GM21515 (cell line): ENCODE results near the gene FUNDC1.
"Not testable (repeated sequence)": the region's sequence is repeated elsewhere in the genome, so short reads cannot be mapped to it uniquely, and the experiment has no call there.

Source experiments
- ATAC-seq: cut with Tn5 transposase; IDR thresholded peaks from one replicate; pipeline ENCODE4 v1.9.1; 2021; ENCODE audit not compliant: unreplicated experiment

The FUNDC1 gene

DNA sequence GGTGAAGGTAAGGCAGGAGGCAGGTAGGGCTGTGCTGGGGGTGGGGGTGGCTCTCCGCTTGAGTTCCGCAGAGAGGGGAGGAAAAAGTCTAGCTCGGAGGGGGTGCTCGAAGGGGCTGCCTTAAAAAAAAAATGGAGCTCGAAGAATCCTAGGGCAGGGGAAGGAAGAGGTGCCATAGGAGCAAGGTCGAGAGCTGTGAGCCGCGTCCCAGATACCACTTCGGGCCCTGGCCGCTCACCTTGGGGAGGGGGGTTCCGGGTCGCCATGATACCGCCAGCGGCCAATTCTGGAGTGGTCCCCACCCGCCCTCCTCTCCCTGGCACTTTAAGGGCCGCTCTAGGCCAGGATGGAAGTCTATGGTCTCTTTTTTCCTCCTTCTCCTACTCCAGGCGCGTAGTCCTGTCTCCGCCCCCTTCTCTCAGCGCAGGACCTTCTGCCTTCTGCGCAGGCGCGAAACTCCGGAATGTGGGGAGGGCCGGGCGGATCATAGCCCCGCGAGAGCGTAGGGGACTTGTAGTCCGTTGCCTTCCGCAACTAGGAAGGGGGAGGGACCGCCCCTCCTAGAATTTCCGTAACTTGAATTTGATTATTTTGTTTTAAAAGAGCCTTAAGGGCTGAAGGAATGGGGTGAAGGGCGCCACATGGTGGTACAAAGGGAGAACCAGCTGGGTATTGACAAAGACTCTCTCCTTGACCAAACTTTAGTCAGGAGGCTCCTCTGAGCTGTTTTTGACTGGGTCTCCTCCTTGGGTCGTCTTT is at the start of gene FUNDC1:
Gene FUNDC1, minus strand, starts transcription at position 293 of the 759 bp plus-strand sequence. Its CDS starts 27 bp downstream, at position 266.
- ATAC-seq = peak; percentile 98

DNA sequence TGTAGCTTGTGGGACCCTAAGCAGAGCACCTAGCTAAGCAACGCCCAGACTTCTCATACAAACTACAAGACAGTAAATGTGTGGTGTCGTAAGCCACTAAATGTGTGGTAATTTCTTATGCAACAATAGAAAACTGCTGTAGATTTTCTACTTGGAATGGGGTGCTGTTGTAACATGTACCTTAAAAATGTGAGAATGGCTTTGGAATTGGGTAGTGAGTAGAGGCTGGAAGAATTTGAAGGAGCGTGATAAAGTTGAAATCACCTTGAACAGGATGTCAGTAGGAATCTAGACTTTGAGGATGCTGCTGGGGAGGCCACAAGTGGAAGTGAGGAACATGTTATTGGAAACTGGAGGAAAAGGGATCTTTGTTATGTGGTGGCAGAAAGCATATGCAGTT is 43.2 kb upstream of the FUNDC1 start:
- ATAC-seq = no peak

GRCh38 chrX:44580466-44580865 is 37.8 kb upstream of the FUNDC1 start:
- no peak for ATAC-seq

GRCh38 chrX:44572340-44572938 is 29.8 kb upstream of the FUNDC1 start:
- ATAC-seq = no peak

GRCh38 chrX:44570522-44570921 is 27.9 kb upstream of the FUNDC1 start:
- ATAC-seq = no peak

DNA sequence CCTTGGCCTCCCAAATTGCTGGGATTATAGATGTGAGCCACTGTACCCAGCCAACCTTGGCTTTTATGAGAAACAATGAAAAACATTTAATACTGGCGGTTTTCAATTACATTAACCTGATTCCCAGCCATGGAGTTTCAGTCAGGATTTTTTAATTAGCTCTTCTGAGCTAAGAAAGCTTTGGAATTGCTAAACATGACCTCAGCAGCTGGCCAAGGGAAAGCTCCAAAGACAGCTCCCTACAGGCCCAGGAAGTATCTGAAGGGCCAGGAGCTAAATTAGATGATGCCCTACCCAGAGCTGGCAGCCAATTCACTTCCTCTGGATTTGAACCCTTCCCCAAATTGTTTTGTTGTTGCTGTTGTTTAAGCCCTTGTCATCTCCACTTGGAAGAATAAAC is 26.5 kb upstream of the FUNDC1 start:
- ATAC-seq = no peak

- ATAC-seq = no peak
Observed at GRCh38 chrX:44568196-44568595, 25.5 kb upstream of the FUNDC1 start.

DNA sequence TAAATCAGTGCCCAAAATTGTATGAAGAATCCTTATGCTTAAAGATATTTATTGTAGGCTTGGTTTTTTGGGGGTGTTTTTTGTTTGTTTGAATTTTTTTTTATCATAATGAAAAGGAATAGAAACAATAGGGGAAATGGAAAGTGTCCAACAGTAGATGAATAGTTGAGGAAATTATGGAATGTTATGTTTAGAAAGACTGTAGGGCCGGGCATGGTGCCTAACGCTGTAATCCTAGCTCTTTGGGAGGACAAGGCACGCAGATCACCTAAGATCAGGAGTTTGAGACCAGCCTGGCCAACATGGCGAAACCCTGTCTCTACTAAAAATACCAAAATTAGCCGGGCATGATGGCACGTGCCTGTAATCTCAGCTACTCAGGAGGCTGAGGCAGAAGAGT is 19.2 kb upstream of the FUNDC1 start:
- ATAC-seq = not testable (repeated sequence)

DNA sequence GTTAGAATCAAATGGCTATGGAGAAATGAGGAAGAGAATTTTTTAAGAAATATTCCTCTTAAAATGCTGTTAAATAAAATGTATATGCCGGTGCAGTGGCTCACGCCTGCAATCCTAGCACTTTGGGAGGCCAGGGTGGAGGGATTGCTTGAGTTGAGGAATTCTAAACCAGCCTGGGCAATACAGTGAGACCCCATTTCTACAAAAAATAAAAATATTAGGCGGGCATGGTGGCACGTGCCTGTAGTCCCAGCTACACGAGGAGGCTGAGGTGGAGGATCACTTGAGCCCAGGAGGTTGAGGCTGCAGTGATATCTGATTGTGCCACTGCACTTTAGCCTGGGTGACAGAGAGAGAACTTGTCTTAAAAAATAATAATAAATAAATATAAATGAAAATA is 7.9 kb upstream of the FUNDC1 start:
- no peak for ATAC-seq

DNA sequence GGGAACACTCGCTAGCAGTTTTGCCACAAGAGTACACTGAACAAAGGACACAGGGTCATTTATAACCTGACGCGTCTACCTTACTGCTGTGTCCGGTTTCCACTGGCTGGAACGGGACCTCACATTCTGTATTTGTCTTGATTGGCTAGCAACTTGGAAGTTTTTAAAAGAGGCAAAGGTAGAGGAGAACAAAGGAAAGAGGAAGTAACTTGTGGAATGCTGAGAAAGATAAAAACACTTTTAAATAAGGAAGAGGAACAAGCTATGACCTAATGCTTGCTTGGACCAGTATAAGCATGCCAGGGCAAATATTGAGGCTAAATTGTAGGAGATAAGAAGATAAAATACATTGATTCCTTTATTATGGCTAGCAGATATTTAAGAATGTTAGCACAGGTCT is 2.8 kb upstream of the FUNDC1 start:
- not testable (repeated sequence) for ATAC-seq

GRCh38 chrX:44544036-44544435 is 1.4 kb upstream of the FUNDC1 start:
- ATAC-seq = no peak

- no peak for ATAC-seq
Observed at GRCh38 chrX:44536198-44536597, 6.5 kb downstream of the FUNDC1 start.

GRCh38 chrX:44529310-44529709 is 13.3 kb downstream of the FUNDC1 start:
- ATAC-seq = no peak

DNA sequence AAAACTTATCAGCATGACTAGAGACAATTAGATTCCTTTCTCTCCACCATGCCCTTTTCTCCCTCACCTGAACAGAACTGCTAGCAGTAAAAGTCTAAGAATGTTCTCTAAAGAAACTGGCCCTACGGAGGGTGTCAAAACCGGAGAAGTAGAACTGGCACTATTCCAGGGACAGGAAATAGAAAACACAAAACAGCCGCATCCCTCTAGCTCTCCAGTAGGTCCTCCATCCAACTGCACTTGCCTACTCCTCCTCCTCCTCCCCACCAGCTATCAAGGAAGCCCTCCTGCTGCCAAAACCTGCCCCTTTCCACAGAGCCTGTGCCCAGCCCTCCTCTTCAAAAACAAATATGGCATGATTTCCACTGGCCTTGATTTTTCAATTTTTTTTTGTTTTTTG is 28.4 kb downstream of the FUNDC1 start:
- no peak for ATAC-seq

GRCh38 chrX:44507292-44507691 is 35.4 kb downstream of the FUNDC1 start:
- no peak for ATAC-seq

- no peak for ATAC-seq
Observed at GRCh38 chrX:44506678-44507077, 36.0 kb downstream of the FUNDC1 start.

- ATAC-seq = no peak
Observed at GRCh38 chrX:44503560-44503959, 39.1 kb downstream of the FUNDC1 start.

DNA sequence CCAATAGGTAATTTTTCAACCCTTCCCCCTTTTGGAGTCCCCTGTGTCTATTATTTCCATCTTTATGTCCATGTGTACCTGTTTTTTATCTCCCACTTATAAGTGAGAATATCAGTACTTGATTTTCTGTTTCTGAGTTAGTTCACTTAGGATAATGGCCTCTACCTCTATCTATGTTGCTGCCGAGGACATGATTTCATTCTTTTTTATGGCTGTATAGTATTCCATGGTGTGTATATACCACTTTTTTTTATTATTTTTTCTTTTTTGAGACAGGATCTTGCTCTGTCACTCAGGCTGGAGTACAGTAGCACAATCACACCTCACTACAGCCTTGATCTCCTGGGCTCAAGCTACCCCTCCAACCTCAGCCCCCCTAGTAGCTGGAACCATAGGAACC is 47.6 kb downstream of the FUNDC1 start:
- ATAC-seq = no peak

DNA sequence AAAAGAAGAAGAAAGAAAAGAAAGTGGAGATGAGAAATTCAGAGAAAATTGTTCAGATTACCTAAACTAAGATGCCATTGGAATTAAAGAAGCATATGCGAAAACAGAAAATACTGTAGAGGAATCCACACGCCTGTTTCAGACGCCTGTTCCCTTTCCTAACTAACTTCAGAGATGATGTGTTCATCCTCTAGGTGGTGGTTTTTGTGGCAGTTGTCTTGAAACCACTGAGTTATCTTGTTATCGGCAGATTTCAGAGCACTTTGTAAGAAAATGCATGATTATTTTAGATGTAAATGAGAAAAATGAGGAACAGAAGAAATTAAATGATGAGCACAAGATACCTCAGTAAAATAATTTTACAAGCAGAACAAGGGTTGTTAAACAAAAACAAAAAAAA is 48.3 kb downstream of the FUNDC1 start:
- no peak for ATAC-seq

DNA sequence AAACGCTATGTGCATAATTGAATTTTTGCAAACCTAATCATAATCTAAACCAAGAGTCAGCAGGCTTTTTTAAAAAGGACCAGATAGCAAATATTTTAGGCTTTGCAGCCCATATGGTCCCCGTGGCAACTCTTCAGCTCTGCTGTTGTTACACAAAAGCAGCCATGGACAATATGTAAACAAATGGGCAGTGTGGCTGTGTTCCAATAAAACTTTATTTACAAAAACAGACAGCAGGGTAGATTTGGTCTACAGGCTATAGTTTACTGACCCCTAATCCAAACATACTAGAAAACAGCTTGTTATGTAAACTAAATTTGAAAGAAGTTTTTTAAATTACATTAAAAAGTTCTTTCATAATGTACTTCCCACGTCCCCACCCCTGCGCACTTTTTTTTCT is 53.1 kb downstream of the FUNDC1 start:
- no peak for ATAC-seq

DNA sequence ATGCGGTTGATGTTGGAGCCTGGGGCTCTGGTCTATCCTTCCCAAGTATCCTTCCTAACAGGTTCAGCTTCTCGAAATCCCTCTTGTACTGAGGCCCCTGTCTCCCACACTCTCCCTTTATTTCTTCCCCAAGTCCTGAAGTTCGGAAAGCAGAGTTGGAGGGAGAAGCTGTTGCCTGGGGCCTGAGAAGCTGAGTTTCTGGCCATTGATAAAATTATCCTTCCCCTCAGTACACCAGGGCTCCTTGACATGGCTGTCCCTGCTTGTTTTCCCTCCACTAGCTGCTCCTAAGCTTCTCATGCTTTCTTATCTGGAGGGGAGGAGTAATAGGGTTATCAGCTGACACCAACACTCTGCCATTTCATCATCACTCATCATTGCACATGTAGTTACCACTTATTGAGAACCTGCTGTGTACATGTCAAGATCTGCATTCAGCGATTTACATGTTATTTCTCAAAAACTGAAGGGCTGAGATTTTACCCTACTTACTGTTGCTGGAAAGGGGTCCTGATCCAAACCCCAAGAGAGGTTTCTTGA is 58.0 kb downstream of the FUNDC1 start:
- no peak for ATAC-seq

DNA sequence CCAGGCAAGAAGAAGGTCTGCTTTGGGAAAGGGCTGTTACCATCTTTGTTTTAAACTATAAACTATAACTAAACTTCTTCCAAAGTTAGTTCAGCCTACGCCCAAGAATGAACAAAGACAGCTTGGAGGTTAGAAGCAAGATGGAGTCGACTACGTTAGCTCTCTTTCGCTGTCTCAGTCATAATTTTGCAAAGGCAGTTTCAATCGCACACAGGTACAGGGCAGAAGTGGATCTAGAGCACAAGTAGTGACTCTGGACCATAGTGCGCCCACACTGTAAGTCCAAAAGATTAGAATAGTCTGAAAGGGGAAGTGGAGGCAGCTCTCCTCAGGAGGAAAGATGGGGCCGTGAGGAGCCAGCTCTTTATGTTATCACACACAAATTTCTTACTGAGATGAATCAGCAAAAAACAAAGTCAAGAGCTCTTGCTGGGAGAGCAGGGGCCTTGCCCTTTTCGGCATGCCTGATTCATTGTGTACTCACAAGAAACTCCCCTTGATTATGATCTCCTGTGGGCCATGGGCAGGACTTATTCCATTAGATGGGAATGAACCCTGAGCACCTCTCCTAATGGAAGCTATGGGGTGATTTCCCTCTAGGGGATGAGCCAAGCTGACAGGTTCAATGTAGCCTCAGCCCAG is 58.6 kb downstream of the FUNDC1 start:
- no peak for ATAC-seq
